Measurements from ENCODE around the gene SASH1. TPM values are rescaled to one million over a fixed set of nuclear protein-coding genes. Genes with fewer than 3 reads are reported as not detected.

Gene SASH1
- total RNA-seq, 1 experiment from 2014 or later: 19.2 TPM

- Histone ChIP-seq H3K27me3 (replicated peaks; ENCODE audit: insufficient read depth, low read depth, low read length, poor library complexity) (no peaks in the 10 kb centered on the region), H3K36me3 (ENCODE audit: insufficient read depth, low read length, poor library complexity, severe bottlenecking) (no peaks in the 10 kb centered on the region), H3K9me3 (ENCODE audit: low read depth, low read length, poor library complexity, severe bottlenecking) (no peaks in the 10 kb centered on the region), H3K4me1 (ENCODE audit: insufficient read depth, low read length, poor library complexity, severe bottlenecking) (no peaks in the 10 kb centered on the region), H3K27ac (ENCODE audit: low read depth, low read length, poor library complexity, severe bottlenecking) (no peak overlapping the region), H3K4me3 (ENCODE audit: low read depth, low read length, poor library complexity, severe bottlenecking) (no peak overlapping the region)
- POLR2A ChIA-PET (ENCODE audit: low non-redundant PET): interaction anchor here (0.6 kb wide), 1 partner anchor 23 kb away, joined by 4 read pairs; no protein-coding TSS in a partner anchor
- TF ChIP-seq CTCF (conservative IDR thresholded peaks at IDR 0.05; ENCODE audit: low read depth, low read length): no peak
- TF ChIP-seq EZH2 (IDR thresholded peaks at IDR 0.05; ENCODE audit: borderline replicate concordance, low read depth, low read length, poor library complexity, severe bottlenecking): no peak
- no peak for DNase-seq (ENCODE audit: low spot score)
- CTCF ChIA-PET: no interaction called here
- no TSS peak for BruUV-seq (replicated peaks)
- intact Hi-C loops (cut with micrococcal nuclease; ENCODE audit: unreplicated experiment): no loop called here
These were observed 128.2 kb downstream of the SASH1 start for GRCh38 chr6:148470606-148471465.

GRCh38 chr6:148471624-148472159 is 129.1 kb downstream of the SASH1 start:
- intact Hi-C loops (cut with micrococcal nuclease; ENCODE audit: unreplicated experiment): no loop called here
- Histone ChIP-seq H3K36me3 (ENCODE audit: insufficient read depth, low read length, poor library complexity, severe bottlenecking) (no peaks in the 10 kb centered on the region), H3K27me3 (replicated peaks; ENCODE audit: insufficient read depth, low read depth, low read length, poor library complexity) (no peaks in the 10 kb centered on the region), H3K4me1 (ENCODE audit: insufficient read depth, low read length, poor library complexity, severe bottlenecking) (no peaks in the 10 kb centered on the region), H3K27ac (ENCODE audit: low read depth, low read length, poor library complexity, severe bottlenecking) (no peak overlapping the region), H3K9me3 (ENCODE audit: low read depth, low read length, poor library complexity, severe bottlenecking) (no peaks in the 10 kb centered on the region), H3K4me3 (ENCODE audit: low read depth, low read length, poor library complexity, severe bottlenecking) (no peak overlapping the region)
- TF ChIP-seq CTCF (conservative IDR thresholded peaks at IDR 0.05; ENCODE audit: low read depth, low read length): no peak
- TF ChIP-seq EZH2 (IDR thresholded peaks at IDR 0.05; ENCODE audit: borderline replicate concordance, low read depth, low read length, poor library complexity, severe bottlenecking): no peak
- ChIA-PET CTCF (no interaction called here), POLR2A (ENCODE audit: low non-redundant PET) (no interaction called here)
- no TSS peak for BruUV-seq (replicated peaks)
- DNase-seq (ENCODE audit: low spot score): no peak

GRCh38 chr6:148472171-148473105 is 129.8 kb downstream of the SASH1 start:
- CTCF ChIA-PET: interaction anchor here (0.7 kb wide), 1 partner anchor 293 kb away, joined by 3 read pairs; no protein-coding TSS in a partner anchor
- POLR2A ChIA-PET (ENCODE audit: low non-redundant PET): no interaction called here
- no peaks in the 10 kb centered on the region for H3K9me3 ChIP-seq (ENCODE audit: low read depth, low read length, poor library complexity, severe bottlenecking)
- no peaks in the 10 kb centered on the region for H3K36me3 ChIP-seq (ENCODE audit: insufficient read depth, low read length, poor library complexity, severe bottlenecking)
- H3K4me3 ChIP-seq (ENCODE audit: low read depth, low read length, poor library complexity, severe bottlenecking): no peak overlapping the region
- no peak overlapping the region for H3K27ac ChIP-seq (ENCODE audit: low read depth, low read length, poor library complexity, severe bottlenecking)
- BruUV-seq (replicated peaks): no TSS peak
- intact Hi-C loops (cut with micrococcal nuclease; ENCODE audit: unreplicated experiment): no loop called here
- DNase-seq (ENCODE audit: low spot score): no peak
- H3K4me1 ChIP-seq (ENCODE audit: insufficient read depth, low read length, poor library complexity, severe bottlenecking): no peaks in the 10 kb centered on the region
- no peaks in the 10 kb centered on the region for H3K27me3 ChIP-seq (replicated peaks; ENCODE audit: insufficient read depth, low read depth, low read length, poor library complexity)
- no peak for TF ChIP-seq CTCF (conservative IDR thresholded peaks at IDR 0.05; ENCODE audit: low read depth, low read length)
- TF ChIP-seq EZH2 (IDR thresholded peaks at IDR 0.05; ENCODE audit: borderline replicate concordance, low read depth, low read length, poor library complexity, severe bottlenecking): no peak

Data from A673 (cell line).